Keratinocyte (primary cell): ENCODE results near the gene CD14. TPM values are rescaled to one million over a fixed set of nuclear protein-coding genes. Genes with fewer than 3 reads are reported as not detected.

Experiments
- DNase-seq: peaks from one replicate; pipeline ENCODE4 v3.0.0-alpha.2; 2011; ENCODE audit warnings: low read depth, missing footprints, low spot score
- FAIRE-seq: peaks from 2 replicates; lab custom pipeline; 2011; peaks lifted over from hg19 to GRCh38; lab: Jason Lieb, UNC
- H2AFZ ChIP-seq: 2 replicates; pipeline ENCODE4 v1.6.0; 2012; ENCODE audit warnings: low read length, control low read depth, inconsistent platforms; ENCODE audit not compliant: control insufficient read depth
- H3K27ac ChIP-seq: 2 replicates; pipeline ENCODE4 v1.5.1; 2011; ENCODE audit warnings: low read length; ENCODE audit not compliant: control insufficient read depth, insufficient read depth
- H3K27me3 ChIP-seq: 3 replicates; pipeline ENCODE4 v1.6.0; 2011; ENCODE audit warnings: low read length; ENCODE audit not compliant: control insufficient read depth, insufficient read depth; ENCODE audit errors: extremely low read depth
- H3K36me3 ChIP-seq, 2 experiments: 2 replicates in 1 of 2; 3 replicates in 1 of 2; pipeline ENCODE4 v1.5.1; 2011; ENCODE audit warnings: low read length in 2 of 2, mild to moderate bottlenecking in 1 of 2; ENCODE audit not compliant: control insufficient read depth in 2 of 2, insufficient read depth in 2 of 2; ENCODE audit errors: extremely low read depth in 1 of 2
- H3K4me1 ChIP-seq: 3 replicates; pipeline ENCODE4 v1.5.1; 2011; ENCODE audit warnings: low read length; ENCODE audit not compliant: control insufficient read depth, insufficient read depth; ENCODE audit errors: extremely low read depth
- H3K4me2 ChIP-seq: 3 replicates; pipeline ENCODE4 v1.6.0; 2011; ENCODE audit warnings: low read depth, low read length; ENCODE audit not compliant: control insufficient read depth, insufficient read depth; ENCODE audit errors: extremely low read depth
- H3K4me3 ChIP-seq, 3 experiments: fragments of 200-600 bp in 1 of 3; sonication (generic) in 1 of 3; 2 replicates in 2 of 3; 3 replicates in 1 of 3; pipeline ENCODE4 v1.5.1; 2011 to 2016; ENCODE audit warnings: low read length in 3 of 3, mild to moderate bottlenecking in 3 of 3, control low read depth in 2 of 3, inconsistent platforms in 1 of 3, low read depth in 1 of 3, mixed read lengths in 1 of 3, mixed run types in 1 of 3, moderate library complexity in 1 of 3; ENCODE audit not compliant: control insufficient read depth in 2 of 3, insufficient read depth in 2 of 3; ENCODE audit errors: extremely low read depth in 1 of 3
- H3K79me2 ChIP-seq: 2 replicates; pipeline ENCODE4 v1.6.0; 2012; ENCODE audit warnings: low read length; ENCODE audit not compliant: control insufficient read depth, insufficient read depth
- H3K9ac ChIP-seq: 3 replicates; pipeline ENCODE4 v1.6.0; 2011; ENCODE audit warnings: low read length; ENCODE audit not compliant: control insufficient read depth, insufficient read depth; ENCODE audit errors: extremely low read depth
- H3K9me1 ChIP-seq: 3 replicates; pipeline ENCODE4 v1.6.0; 2011; ENCODE audit warnings: low read length; ENCODE audit not compliant: control insufficient read depth, insufficient read depth; ENCODE audit errors: extremely low read depth
- H3K9me3 ChIP-seq: 2 replicates; pipeline ENCODE4 v1.5.1; 2012; ENCODE audit warnings: low read depth, low read length; ENCODE audit not compliant: control insufficient read depth
- H4K20me1 ChIP-seq: 3 replicates; pipeline ENCODE4 v1.6.0; 2011; ENCODE audit warnings: low read length; ENCODE audit not compliant: control insufficient read depth, insufficient read depth; ENCODE audit errors: extremely low read depth
- CTCF ChIP-seq, 3 experiments: IDR thresholded peaks in 1 of 3; conservative IDR thresholded peaks in 1 of 3; optimal IDR thresholded peaks in 1 of 3; 2 replicates in 2 of 3; 3 replicates in 1 of 3; pipeline versions ENCODE3 to v1.5.1; 2011; ENCODE audit warnings: low read length in 3 of 3, mild to moderate bottlenecking in 3 of 3, moderate library complexity in 2 of 3, control low read depth in 1 of 3, inconsistent platforms in 1 of 3; ENCODE audit not compliant: insufficient read depth in 2 of 3; ENCODE audit errors: extremely low read depth in 1 of 3
- EZH2 ChIP-seq: IDR thresholded peaks from one replicate; pipeline ENCODE4 v1.6.1; 2012; ENCODE audit warnings: inconsistent platforms, mild to moderate bottlenecking, low read length, moderate library complexity
- dilution Hi-C: fragments of 300-500 bp; cut with MboI; formaldehyde crosslinking; loops from one replicate; pipeline ENCODE4 v1.7.0; 2020; ENCODE audit warnings: low sequenced_read_pairs; ENCODE audit not compliant: extremely low pct_ligation_motif_present
- polyA plus RNA-seq, 5 experiments: library from polyadenylated mRNA; depleted of rRNA in 3 of 5; stranded (reverse) in 3 of 5; stranded (forward) in 1 of 5; unstranded in 1 of 5; fragments of >200 nt; gene quantifications; 1 replicate in 1 of 5; 2 replicates in 3 of 5; 3 replicates in 1 of 5; pipeline versions ENCODE4 v1.2.1 to v1.2.3, GENCODE V29; 2011 to 2012; ENCODE audit warnings: missing spikeins in 2 of 5, low read depth in 1 of 5, low replicate concordance in 1 of 5

Gene CD14
- polyA plus RNA-seq, 1 donor (not counting 4 experiments of a cell fraction or from before 2014, with no cell fraction given), result 0.18 TPM

DNA sequence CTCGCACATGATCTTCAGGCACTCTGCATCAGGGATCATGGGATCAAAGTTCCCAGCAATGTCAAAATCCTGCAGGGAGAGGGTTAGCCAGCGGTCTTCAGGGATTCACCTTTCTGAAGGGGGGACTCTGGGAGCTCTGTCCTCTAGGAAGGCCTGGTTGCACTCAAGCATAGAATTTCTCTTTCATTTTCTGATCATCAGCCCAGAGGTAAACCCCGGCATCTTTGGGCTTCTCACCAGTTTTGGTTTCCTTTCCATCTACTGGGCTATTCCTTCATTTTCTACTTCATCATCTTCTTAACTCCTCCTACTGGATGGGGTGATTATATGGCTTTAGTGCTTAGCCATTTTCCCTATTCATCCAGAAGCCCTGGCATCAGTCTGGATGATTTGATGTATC, 45.0 kb upstream of the CD14 start:
- FAIRE-seq, result no peak
- Histone ChIP-seq H2AFZ (no peak overlapping the region), H3K4me1 (no peaks in the 10 kb centered on the region), H3K27ac (no peak overlapping the region), H3K9ac (no peak overlapping the region), H3K27me3 (no peaks in the 10 kb centered on the region), H3K4me3 (no peak overlapping the region), H3K4me2 (no peak overlapping the region), H3K36me3 (peaks cover 33 to 40% of the 10 kb centered on the region in 2 experiments), H3K9me3 (no peaks in the 10 kb centered on the region), H3K79me2 (no peaks in the 10 kb centered on the region), H4K20me1 (no peaks in the 10 kb centered on the region), H3K9me1 (no peaks in the 10 kb centered on the region)
- dilution Hi-C loops, result no loop called here
- TF ChIP-seq CTCF (optimal IDR thresholded peaks at IDR 0.05 in 1 of 3, IDR thresholded peaks at IDR 0.05 in 1 of 3, conservative IDR thresholded peaks at IDR 0.05 in 1 of 3; ENCODE audit: extremely low read depth in 1 of 3, insufficient read depth in 2 of 3, low read length in 3 of 3) (no peak), EZH2 (no peak)
- DNase-seq, result no peak

DNA sequence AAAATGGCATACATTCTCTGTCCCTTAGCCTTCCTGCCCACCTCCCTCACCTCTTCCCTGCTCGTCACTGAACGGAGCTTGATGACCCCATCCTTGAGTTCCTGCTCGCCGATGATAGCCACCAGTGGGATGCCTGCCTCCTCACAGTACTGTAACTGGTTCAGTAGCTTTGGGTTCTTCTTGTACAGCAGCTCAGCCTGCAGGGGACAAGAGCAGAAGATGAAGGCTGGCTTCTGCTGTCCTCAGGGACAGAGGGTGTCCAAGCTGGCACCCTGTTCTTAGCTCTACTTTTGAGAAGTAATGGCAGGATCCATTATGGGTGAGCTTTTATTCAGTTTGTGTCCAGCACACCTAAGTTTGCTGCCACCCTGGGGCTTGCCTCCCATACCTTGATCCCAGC, 41.7 kb upstream of the CD14 start:
- Histone ChIP-seq H3K9me3 (no peaks in the 10 kb centered on the region), H3K79me2 (no peaks in the 10 kb centered on the region), H3K9me1 (no peaks in the 10 kb centered on the region), H3K9ac (no peak overlapping the region), H3K4me1 (no peaks in the 10 kb centered on the region), H3K27me3 (no peaks in the 10 kb centered on the region), H3K4me3 (no peak overlapping the region), H2AFZ (no peak overlapping the region), H3K36me3 (peaks cover 26 to 42% of the 10 kb centered on the region in 2 experiments), H3K27ac (no peak overlapping the region), H4K20me1 (no peaks in the 10 kb centered on the region), H3K4me2 (no peak overlapping the region)
- TF ChIP-seq CTCF (optimal IDR thresholded peaks at IDR 0.05 in 1 of 3, IDR thresholded peaks at IDR 0.05 in 1 of 3, conservative IDR thresholded peaks at IDR 0.05 in 1 of 3; ENCODE audit: extremely low read depth in 1 of 3, insufficient read depth in 2 of 3, low read length in 3 of 3) (no peak), EZH2 (no peak)
- DNase-seq (no peak), FAIRE-seq (no peak)
- dilution Hi-C loops, result no loop called here
